BLaER1 (cell line): ENCODE measurements around the gene PTPRN2.
"Not testable (repeated sequence)": the region's sequence is repeated elsewhere in the genome, so short reads cannot be mapped to it uniquely, and the experiment has no call there.

Experiments used
- H3K27ac ChIP-seq: shearing (Covaris generic); formaldehyde crosslinking; 2 replicates; pipeline ENCODE4 v1.8.1; 2022
- H3K27me3 ChIP-seq: shearing (Covaris generic); formaldehyde crosslinking; 2 replicates; pipeline ENCODE4 v1.8.1; 2022
- H3K36me3 ChIP-seq: shearing (Covaris generic); formaldehyde crosslinking; 2 replicates; pipeline ENCODE4 v1.8.1; 2022
- H3K4me1 ChIP-seq: shearing (Covaris generic); formaldehyde crosslinking; 2 replicates; pipeline ENCODE4 v1.8.1; 2022
- H3K4me2 ChIP-seq: shearing (Covaris generic); formaldehyde crosslinking; 2 replicates; pipeline ENCODE4 v1.8.1; 2022
- H3K4me3 ChIP-seq: shearing (Covaris generic); formaldehyde crosslinking; 2 replicates; pipeline ENCODE4 v1.8.1; 2022
- H3K9ac ChIP-seq: shearing (Covaris generic); formaldehyde crosslinking; 2 replicates; pipeline ENCODE4 v1.8.1; 2022
- H3K9me3 ChIP-seq: shearing (Covaris generic); formaldehyde crosslinking; 2 replicates; pipeline ENCODE4 v1.8.1; 2022
- H4K20me1 ChIP-seq: shearing (Covaris generic); formaldehyde crosslinking; 2 replicates; pipeline ENCODE4 v1.8.1; 2022
- Cebpa-rat ChIP-seq: shearing (Covaris generic); IDR thresholded peaks from 2 replicates; pipeline ENCODE4 v1.8.1; 2022

The PTPRN2 gene

GRCh38 chr7:157854066-157854891, 733.3 kb downstream of the PTPRN2 start:
- no peak for TF ChIP-seq Cebpa-rat
- Histone ChIP-seq H3K27ac (peak overlapping the region; percentile 82), H4K20me1 (no peaks in the 10 kb centered on the region), H3K27me3 (no peaks in the 10 kb centered on the region), H3K4me2 (peak overlapping the region; percentile 89), H3K9ac (peak overlapping the region; percentile 60), H3K36me3 (no peaks in the 10 kb centered on the region), H3K4me1 (peaks cover 49% of the 10 kb centered on the region), H3K4me3 (peak overlapping the region; percentile 50), H3K9me3 (no peaks in the 10 kb centered on the region)

DNA sequence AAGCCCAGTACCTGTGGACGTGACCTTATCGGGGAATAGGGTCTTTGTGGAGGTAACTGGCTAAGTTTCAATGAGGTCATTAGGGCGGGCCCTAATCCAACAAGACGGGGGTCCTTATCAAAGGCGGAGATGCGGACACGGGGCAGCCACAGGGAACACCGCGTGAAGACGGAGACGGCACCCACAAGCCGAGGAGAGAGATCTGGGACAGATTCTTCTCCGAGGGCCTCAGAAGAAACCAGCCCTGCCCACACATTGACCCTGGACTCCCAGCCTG, 733.9 kb downstream of the PTPRN2 start:
- Histone ChIP-seq H3K27me3 (no peaks in the 10 kb centered on the region), H3K4me2 (peak overlapping the region; percentile 89), H3K9ac (peak overlapping the region; percentile 60), H3K36me3 (no peaks in the 10 kb centered on the region), H3K4me3 (no peak overlapping the region), H3K4me1 (peaks cover 49% of the 10 kb centered on the region), H4K20me1 (no peaks in the 10 kb centered on the region), H3K27ac (peak overlapping the region; percentile 82), H3K9me3 (no peaks in the 10 kb centered on the region)
- TF ChIP-seq Cebpa-rat: no peak

DNA sequence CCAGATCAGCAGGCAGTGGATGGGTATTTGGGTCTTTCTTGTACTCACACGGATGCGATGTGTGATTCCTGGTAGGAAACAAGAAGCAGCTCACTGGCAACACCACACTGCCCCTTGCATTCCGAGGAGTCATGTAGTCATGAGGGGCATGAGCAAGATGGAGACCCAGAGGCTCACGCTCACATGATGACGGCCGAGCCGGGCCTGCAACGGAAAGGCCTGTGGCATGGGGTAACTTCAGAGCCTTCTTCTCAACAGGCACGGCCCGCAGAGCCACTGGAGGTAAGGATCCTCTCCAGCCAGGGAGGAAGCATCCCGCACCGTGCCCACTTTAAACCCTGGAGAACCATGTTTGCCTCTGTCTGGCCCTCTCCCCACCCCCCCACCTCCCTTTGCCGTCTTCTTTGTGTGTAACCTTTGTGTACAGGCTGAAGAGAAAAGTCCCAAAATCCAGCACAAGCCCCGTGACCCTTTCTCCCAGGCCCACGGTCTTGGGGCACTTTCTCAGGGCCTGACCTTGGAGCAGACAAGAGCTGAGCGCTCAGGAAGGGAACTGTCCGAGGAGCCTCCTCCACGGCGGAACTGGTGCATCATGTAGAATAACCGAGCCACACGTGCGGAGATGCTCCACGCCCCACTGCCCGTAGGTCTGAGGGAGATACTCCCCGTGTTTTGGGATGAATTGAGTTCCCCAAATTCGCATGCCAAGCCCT, 734.4 kb downstream of the PTPRN2 start:
- Histone ChIP-seq H3K4me2 (peak overlapping the region; percentile 89), H4K20me1 (no peaks in the 10 kb centered on the region), H3K4me3 (no peak overlapping the region), H3K36me3 (no peaks in the 10 kb centered on the region), H3K27me3 (no peaks in the 10 kb centered on the region), H3K9ac (no peak overlapping the region), H3K27ac (peak overlapping the region; percentile 82; the same call in 1 of the 2 replicates), H3K4me1 (peaks cover 49% of the 10 kb centered on the region), H3K9me3 (no peaks in the 10 kb centered on the region)
- no peak for TF ChIP-seq Cebpa-rat

GRCh38 chr7:157851501-157852067, 736.0 kb downstream of the PTPRN2 start:
- no peaks in the 10 kb centered on the region for H3K27me3 ChIP-seq
- H3K4me3 ChIP-seq: peak overlapping the region; percentile 45; the same call in 1 of the 2 replicates
- H3K4me1 ChIP-seq: peaks cover 49% of the 10 kb centered on the region

GRCh38 chr7:157850481-157851444, 736.9 kb downstream of the PTPRN2 start:
- Histone ChIP-seq H3K36me3 (no peaks in the 10 kb centered on the region), H4K20me1 (no peaks in the 10 kb centered on the region), H3K27ac (peak overlapping the region; percentile 80), H3K4me2 (peak overlapping the region; percentile 75), H3K4me1 (peaks cover 51% of the 10 kb centered on the region), H3K9ac (no peak overlapping the region; the same call in 1 of the 2 replicates), H3K4me3 (no peak overlapping the region), H3K9me3 (no peaks in the 10 kb centered on the region), H3K27me3 (no peaks in the 10 kb centered on the region)
- no peak for TF ChIP-seq Cebpa-rat

More at GRCh38 chr7:157851501-157852067, 736.0 kb downstream of the PTPRN2 start:
- TF ChIP-seq Cebpa-rat: no peak
- Histone ChIP-seq H4K20me1 (no peaks in the 10 kb centered on the region), H3K4me2 (peak overlapping the region; percentile 75), H3K36me3 (no peaks in the 10 kb centered on the region), H3K27ac (peak overlapping the region; percentile 80), H3K9me3 (no peaks in the 10 kb centered on the region), H3K9ac (peak overlapping the region; percentile 69; the same call in 1 of the 2 replicates)

- no peak overlapping the region for H3K4me3 ChIP-seq
- H3K27me3 ChIP-seq: no peaks in the 10 kb centered on the region
- no peak overlapping the region for H3K27ac ChIP-seq
These were observed 737.9 kb downstream of the PTPRN2 start for GRCh38 chr7:157849726-157850125.

DNA sequence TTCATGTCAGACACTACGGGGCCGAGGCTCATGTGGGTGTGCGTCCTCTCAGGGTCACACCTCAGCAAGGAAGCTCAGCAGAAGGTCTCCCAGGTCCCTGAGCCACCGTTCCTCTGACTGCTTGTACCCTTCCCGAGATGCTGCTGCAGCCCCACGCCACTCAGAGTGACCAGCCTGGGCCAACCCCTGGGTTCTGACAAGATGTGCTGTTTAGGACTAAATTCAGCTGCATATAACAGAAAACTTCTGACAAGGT, 738.4 kb downstream of the PTPRN2 start:
- no peaks in the 10 kb centered on the region for H3K36me3 ChIP-seq
- H4K20me1 ChIP-seq: no peaks in the 10 kb centered on the region
- no peaks in the 10 kb centered on the region for H3K27me3 ChIP-seq
- no peak overlapping the region for H3K4me3 ChIP-seq
- no peak for TF ChIP-seq Cebpa-rat
- no peaks in the 10 kb centered on the region for H3K9me3 ChIP-seq
- no peak overlapping the region for H3K27ac ChIP-seq
- H3K4me1 ChIP-seq: peaks cover 41% of the 10 kb centered on the region
- no peak overlapping the region for H3K9ac ChIP-seq
- no peak overlapping the region for H3K4me2 ChIP-seq

More at GRCh38 chr7:157849726-157850125, 737.9 kb downstream of the PTPRN2 start:
- H3K9ac ChIP-seq: no peak overlapping the region
- no peak overlapping the region for H3K4me2 ChIP-seq
- peaks cover 46% of the 10 kb centered on the region for H3K4me1 ChIP-seq
- no peak for TF ChIP-seq Cebpa-rat
- no peaks in the 10 kb centered on the region for H4K20me1 ChIP-seq
- no peaks in the 10 kb centered on the region for H3K9me3 ChIP-seq
- no peaks in the 10 kb centered on the region for H3K36me3 ChIP-seq

GRCh38 chr7:157848508-157849340, 738.9 kb downstream of the PTPRN2 start:
- Histone ChIP-seq H3K4me3 (no peak overlapping the region), H3K36me3 (no peaks in the 10 kb centered on the region), H3K4me1 (peaks cover 36% of the 10 kb centered on the region), H3K27me3 (no peaks in the 10 kb centered on the region), H3K27ac (no peak overlapping the region), H3K4me2 (no peak overlapping the region), H3K9ac (no peak overlapping the region), H3K9me3 (no peaks in the 10 kb centered on the region), H4K20me1 (no peaks in the 10 kb centered on the region)
- TF ChIP-seq Cebpa-rat: no peak

- H3K9ac ChIP-seq, H3K9me3 ChIP-seq, H3K4me3 ChIP-seq, H3K27me3 ChIP-seq, H3K36me3 ChIP-seq, H3K27ac ChIP-seq, H4K20me1 ChIP-seq, H3K4me2 ChIP-seq: not testable (repeated sequence)
- H3K4me1 ChIP-seq: peaks cover 28% of the 10 kb centered on the region
These were observed 739.7 kb downstream of the PTPRN2 start for GRCh38 chr7:157847756-157848487.

- H3K27me3 ChIP-seq, H3K27ac ChIP-seq, H4K20me1 ChIP-seq, H3K36me3 ChIP-seq, H3K4me3 ChIP-seq, H3K4me2 ChIP-seq, H3K9ac ChIP-seq, H3K9me3 ChIP-seq: not testable (repeated sequence)
- H3K4me1 ChIP-seq: peaks cover 21% of the 10 kb centered on the region
These were observed 740.9 kb downstream of the PTPRN2 start for GRCh38 chr7:157846746-157847145.
